Coronary artery (tissue), 2 donors: ENCODE results near the gene DHRS12.

Source experiments
- DNase-seq: peaks from one replicate; pipeline ENCODE4 v3.0.0-alpha.2; 2017; ENCODE audit warnings: low spot score
- H3K27ac ChIP-seq, 2 donors: fragments of 200-600 bp; sonication (generic); one replicate each; pipeline ENCODE4 v1.5.1; 2016 to 2019
- H3K4me3 ChIP-seq: fragments of 200-600 bp; sonication (generic); 2 replicates; pipeline ENCODE4 v1.5.1; 2016; ENCODE audit warnings: mild to moderate bottlenecking, moderate library complexity
- TF ChIP-seq, protein P1 (sequence below): fragments of 200-600 bp; sonication (generic); IDR thresholded peaks from one replicate; pipeline ENCODE4 v1.5.1; 2019; ENCODE audit warnings: antibody characterized with exemption

DHRS12 gene

DNA sequence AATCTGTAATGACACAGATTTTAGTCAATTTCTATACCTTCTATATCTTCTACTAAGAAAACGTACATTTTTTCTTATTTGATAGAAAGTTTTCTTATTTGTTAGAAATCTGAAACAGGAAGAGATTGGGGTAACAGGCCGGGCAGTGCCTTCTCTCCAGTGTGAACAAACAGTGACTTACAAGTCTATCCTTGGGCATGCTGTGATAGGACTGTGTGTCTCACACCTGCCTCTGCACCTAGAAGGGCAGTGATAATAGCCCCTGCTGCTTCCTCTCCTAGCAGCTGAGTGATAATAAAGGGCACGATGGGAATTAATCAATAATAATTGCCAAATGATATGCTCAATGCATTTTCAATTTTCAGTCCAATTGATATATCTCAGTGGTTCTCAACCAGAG lies 39.6 kb upstream of the DHRS12 start:
- Histone ChIP-seq H3K4me3 (no peak overlapping the region), H3K27ac (no peak overlapping the region)
- DNase-seq, result no peak
- TF ChIP-seq, protein P1, sequence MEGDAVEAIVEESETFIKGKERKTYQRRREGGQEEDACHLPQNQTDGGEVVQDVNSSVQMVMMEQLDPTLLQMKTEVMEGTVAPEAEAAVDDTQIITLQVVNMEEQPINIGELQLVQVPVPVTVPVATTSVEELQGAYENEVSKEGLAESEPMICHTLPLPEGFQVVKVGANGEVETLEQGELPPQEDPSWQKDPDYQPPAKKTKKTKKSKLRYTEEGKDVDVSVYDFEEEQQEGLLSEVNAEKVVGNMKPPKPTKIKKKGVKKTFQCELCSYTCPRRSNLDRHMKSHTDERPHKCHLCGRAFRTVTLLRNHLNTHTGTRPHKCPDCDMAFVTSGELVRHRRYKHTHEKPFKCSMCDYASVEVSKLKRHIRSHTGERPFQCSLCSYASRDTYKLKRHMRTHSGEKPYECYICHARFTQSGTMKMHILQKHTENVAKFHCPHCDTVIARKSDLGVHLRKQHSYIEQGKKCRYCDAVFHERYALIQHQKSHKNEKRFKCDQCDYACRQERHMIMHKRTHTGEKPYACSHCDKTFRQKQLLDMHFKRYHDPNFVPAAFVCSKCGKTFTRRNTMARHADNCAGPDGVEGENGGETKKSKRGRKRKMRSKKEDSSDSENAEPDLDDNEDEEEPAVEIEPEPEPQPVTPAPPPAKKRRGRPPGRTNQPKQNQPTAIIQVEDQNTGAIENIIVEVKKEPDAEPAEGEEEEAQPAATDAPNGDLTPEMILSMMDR, result no peak

- no peak for DNase-seq
- Histone ChIP-seq H3K27ac (no peak overlapping the region), H3K4me3 (no peak overlapping the region)
- TF ChIP-seq, protein P1, result no peak
Measured at GRCh38 chr13:51841732-51842131, 37.8 kb upstream of the DHRS12 start.

- no peak for DNase-seq
- Histone ChIP-seq H3K4me3 (no peak overlapping the region), H3K27ac (no peak overlapping the region)
- TF ChIP-seq, protein P1, result no peak
Measured at GRCh38 chr13:51840917-51841316, 37.0 kb upstream of the DHRS12 start.

- Histone ChIP-seq H3K4me3 (no peak overlapping the region), H3K27ac (no peak overlapping the region)
- DNase-seq, result no peak
- TF ChIP-seq, protein P1, result no peak
Measured at GRCh38 chr13:51839711-51840540, 36.0 kb upstream of the DHRS12 start.

GRCh38 chr13:51838240-51838846 lies 34.4 kb upstream of the DHRS12 start:
- no peak overlapping the region for H3K27ac ChIP-seq
- TF ChIP-seq, protein P1, result no peak
- DNase-seq, result no peak

GRCh38 chr13:51837016-51837415 lies 33.1 kb upstream of the DHRS12 start:
- TF ChIP-seq, protein P1, result no peak
- Histone ChIP-seq H3K27ac (no peak overlapping the region), H3K4me3 (no peak overlapping the region)
- no peak for DNase-seq

More at GRCh38 chr13:51838240-51838846, 34.4 kb upstream of the DHRS12 start:
- H3K4me3 ChIP-seq, result no peak overlapping the region
